Nephron (organoid): ENCODE data around the gene ATG14.

Experiments
- H3K27ac Mint-ChIP-seq, 3 experiments: 2 replicates each; pipeline ENCODE4 v1.8.0; 2020; ENCODE audit warnings: mixed read lengths in 3 of 3, mild to moderate bottlenecking in 2 of 3, moderate library complexity in 1 of 3
- H3K27me3 Mint-ChIP-seq: 2 replicates; pipeline ENCODE4 v1.8.0; 2021; ENCODE audit warnings: low read depth, mild to moderate bottlenecking, moderate library complexity, mixed read lengths
- H3K36me3 Mint-ChIP-seq: 2 replicates; pipeline ENCODE4 v1.8.0; 2020; ENCODE audit warnings: low read depth, mixed read lengths
- H3K4me1 Mint-ChIP-seq: 2 replicates; pipeline ENCODE4 v1.8.0; 2020; ENCODE audit warnings: mixed read lengths
- H3K4me3 Mint-ChIP-seq, 3 experiments: 2 replicates each; pipeline ENCODE4 v1.8.0; 2020; ENCODE audit warnings: mild to moderate bottlenecking in 3 of 3, mixed read lengths in 3 of 3, moderate library complexity in 2 of 3
- H3K9me3 Mint-ChIP-seq: 2 replicates; pipeline ENCODE4 v1.8.0; 2020; ENCODE audit warnings: mixed read lengths
- CTCF ChIP-seq, 3 experiments: fragments of 200-600 bp; sonication (generic); IDR thresholded peaks; one replicate each; pipeline ENCODE4 v1.5.0; 2021; ENCODE audit warnings: antibody characterized with exemption in 3 of 3; ENCODE audit not compliant: unreplicated experiment in 3 of 3

The ATG14 gene

GRCh38 chr14:55332654-55333570 is 78.7 kb downstream of the ATG14 start:
- Mint-ChIP-seq H3K27ac (peak overlapping the region; percentile 74 to 86 (median 79)), H3K36me3 (no peaks in the 10 kb centered on the region)

GRCh38 chr14:55329999-55330710 is 81.5 kb downstream of the ATG14 start:
- Mint-ChIP-seq H3K27ac (peak overlapping the region; percentile 17 to 48 (median 17)), H3K36me3 (no peaks in the 10 kb centered on the region), H3K27me3 (no peaks in the 10 kb centered on the region), H3K4me3 (no peak overlapping the region), H3K4me1 (peaks cover 49% of the 10 kb centered on the region), H3K9me3 (no peaks in the 10 kb centered on the region)
- TF ChIP-seq CTCF (IDR thresholded peaks at IDR 0.05; ENCODE audit: unreplicated experiment in 3 of 3), result no peak

More at GRCh38 chr14:55332654-55333570, 78.7 kb downstream of the ATG14 start:
- Mint-ChIP-seq H3K4me3 (no peak overlapping the region), H3K9me3 (no peaks in the 10 kb centered on the region), H3K27me3 (no peaks in the 10 kb centered on the region), H3K4me1 (peaks cover 51% of the 10 kb centered on the region)
- no peak for TF ChIP-seq CTCF (IDR thresholded peaks at IDR 0.05; ENCODE audit: unreplicated experiment in 3 of 3)

- Mint-ChIP-seq H3K9me3 (no peaks in the 10 kb centered on the region), H3K27ac (no peak overlapping the region), H3K4me1 (peaks cover 31% of the 10 kb centered on the region), H3K36me3 (peaks cover 12% of the 10 kb centered on the region), H3K27me3 (no peaks in the 10 kb centered on the region), H3K4me3 (no peak overlapping the region)
- no peak for TF ChIP-seq CTCF (IDR thresholded peaks at IDR 0.05; ENCODE audit: unreplicated experiment in 3 of 3)
Measured at GRCh38 chr14:55328317-55328716, 83.3 kb downstream of the ATG14 start.

- H3K4me1 Mint-ChIP-seq, result peaks cover 22% of the 10 kb centered on the region
- no peak overlapping the region for H3K4me3 Mint-ChIP-seq
- peaks cover 13% of the 10 kb centered on the region for H3K36me3 Mint-ChIP-seq
- TF ChIP-seq CTCF (IDR thresholded peaks at IDR 0.05; ENCODE audit: unreplicated experiment in 3 of 3), result no peak
- no peak overlapping the region for H3K27ac Mint-ChIP-seq
- no peaks in the 10 kb centered on the region for H3K9me3 Mint-ChIP-seq
- H3K27me3 Mint-ChIP-seq, result no peaks in the 10 kb centered on the region
Measured at GRCh38 chr14:55327179-55327578, 84.5 kb downstream of the ATG14 start.

GRCh38 chr14:55324812-55325211 is 86.8 kb downstream of the ATG14 start:
- H3K4me3 Mint-ChIP-seq, result no peak overlapping the region
- peaks cover 16% of the 10 kb centered on the region for H3K4me1 Mint-ChIP-seq
- H3K27me3 Mint-ChIP-seq, result no peaks in the 10 kb centered on the region
- peaks cover 13% of the 10 kb centered on the region for H3K36me3 Mint-ChIP-seq
- no peak overlapping the region for H3K27ac Mint-ChIP-seq
- H3K9me3 Mint-ChIP-seq, result no peaks in the 10 kb centered on the region
- no peak for TF ChIP-seq CTCF (IDR thresholded peaks at IDR 0.05; ENCODE audit: unreplicated experiment in 3 of 3)
